SK-N-SH treated with all-trans-retinoic acid at 6 μM for 48 hours (cell line): ENCODE results near the gene KIF24.

Experiments used
- ATAC-seq: fragments of 200-7000 bp; cut with Tn5 transposase; 3 replicates; pipeline ENCODE4 v1.9.1; 2020; ENCODE audit warnings: mild to moderate bottlenecking, moderate library complexity
- CREB5 ChIP-seq: fragments of 250-450 bp; sonication (Bioruptor Pico); IDR thresholded peaks from 2 replicates; pipeline ENCODE4 v1.5.1; 2020; ENCODE audit warnings: low read depth, mild to moderate bottlenecking, moderate library complexity
- CSDC2 ChIP-seq: fragments of 250-450 bp; sonication (Bioruptor Pico); IDR thresholded peaks from 2 replicates; pipeline ENCODE4 v1.5.0; 2020; ENCODE audit warnings: mild to moderate bottlenecking, moderate library complexity
- ESRRG ChIP-seq: fragments of 250-450 bp; sonication (Bioruptor Pico); IDR thresholded peaks from 2 replicates; pipeline ENCODE4 v1.6.1; 2021; ENCODE audit warnings: mild to moderate bottlenecking
- GLIS3 ChIP-seq: fragments of 250-450 bp; sonication (Bioruptor Pico); IDR thresholded peaks from 2 replicates; pipeline ENCODE4 v1.5.0; 2020; ENCODE audit warnings: mild to moderate bottlenecking, moderate library complexity
- ISL1 ChIP-seq: fragments of 250-450 bp; sonication (Bioruptor Pico); IDR thresholded peaks from 2 replicates; pipeline ENCODE4 v2.1.2; 2022; ENCODE audit warnings: mild to moderate bottlenecking, moderate library complexity
- OSR1 ChIP-seq: fragments of 250-450 bp; sonication (Bioruptor Pico); IDR thresholded peaks from 2 replicates; pipeline ENCODE4 v1.8.0; 2022; ENCODE audit warnings: moderate library complexity, mild to moderate bottlenecking, inconsistent platforms
- PPARA ChIP-seq: fragments of 250-450 bp; sonication (Bioruptor Pico); IDR thresholded peaks from 2 replicates; pipeline ENCODE4 v1.5.0; 2020; ENCODE audit warnings: mild to moderate bottlenecking, borderline replicate concordance
- RARB ChIP-seq: fragments of 250-450 bp; sonication (Bioruptor Pico); IDR thresholded peaks from 2 replicates; pipeline ENCODE4 v1.8.0; 2021; ENCODE audit warnings: mild to moderate bottlenecking, moderate library complexity
- TCF4 ChIP-seq: fragments of 250-450 bp; sonication (Bioruptor Pico); IDR thresholded peaks from 2 replicates; pipeline ENCODE4 v1.8.0; 2021; ENCODE audit warnings: mild to moderate bottlenecking, moderate library complexity, borderline replicate concordance
- TOX ChIP-seq: fragments of 250-450 bp; sonication (Bioruptor Pico); IDR thresholded peaks from 2 replicates; pipeline ENCODE4 v1.8.0; 2021; ENCODE audit warnings: mild to moderate bottlenecking, moderate library complexity, borderline replicate concordance
- TSHZ2 ChIP-seq: fragments of 250-450 bp; sonication (Bioruptor Pico); IDR thresholded peaks from 2 replicates; pipeline ENCODE4 v1.5.0; 2020; ENCODE audit warnings: mild to moderate bottlenecking, moderate library complexity
- ZFP3 ChIP-seq: fragments of 250-450 bp; sonication (Bioruptor Pico); IDR thresholded peaks from 2 replicates; pipeline ENCODE4 v1.5.0; 2020; ENCODE audit warnings: mild to moderate bottlenecking, moderate library complexity
- ZFP30 ChIP-seq: fragments of 450-650 bp; formaldehyde crosslinking; IDR thresholded peaks from 2 replicates; pipeline ENCODE4 v1.5.0; 2022; ENCODE audit warnings: mild to moderate bottlenecking, moderate library complexity
- ZNF8 ChIP-seq: fragments of 450-650 bp; formaldehyde crosslinking; IDR thresholded peaks from 2 replicates; pipeline ENCODE4 v1.5.0; 2020; ENCODE audit warnings: mild to moderate bottlenecking, moderate library complexity
- TF ChIP-seq, protein P1 (sequence below): fragments of 250-450 bp; sonication (Bioruptor Pico); IDR thresholded peaks from 2 replicates; pipeline ENCODE4 v1.8.0; 2020; ENCODE audit warnings: mild to moderate bottlenecking, moderate library complexity, borderline replicate concordance
- TF ChIP-seq, protein P2 (sequence below): fragments of 250-450 bp; sonication (Bioruptor Pico); IDR thresholded peaks from 2 replicates; pipeline ENCODE4 v1.5.1; 2021; ENCODE audit warnings: mild to moderate bottlenecking, moderate library complexity
- TF ChIP-seq, protein P3 (sequence below): fragments of 250-450 bp; sonication (Bioruptor Pico); IDR thresholded peaks from 2 replicates; pipeline ENCODE4 v1.8.0; 2021; ENCODE audit warnings: low read depth, mild to moderate bottlenecking, moderate library complexity, borderline replicate concordance

The KIF24 gene

DNA sequence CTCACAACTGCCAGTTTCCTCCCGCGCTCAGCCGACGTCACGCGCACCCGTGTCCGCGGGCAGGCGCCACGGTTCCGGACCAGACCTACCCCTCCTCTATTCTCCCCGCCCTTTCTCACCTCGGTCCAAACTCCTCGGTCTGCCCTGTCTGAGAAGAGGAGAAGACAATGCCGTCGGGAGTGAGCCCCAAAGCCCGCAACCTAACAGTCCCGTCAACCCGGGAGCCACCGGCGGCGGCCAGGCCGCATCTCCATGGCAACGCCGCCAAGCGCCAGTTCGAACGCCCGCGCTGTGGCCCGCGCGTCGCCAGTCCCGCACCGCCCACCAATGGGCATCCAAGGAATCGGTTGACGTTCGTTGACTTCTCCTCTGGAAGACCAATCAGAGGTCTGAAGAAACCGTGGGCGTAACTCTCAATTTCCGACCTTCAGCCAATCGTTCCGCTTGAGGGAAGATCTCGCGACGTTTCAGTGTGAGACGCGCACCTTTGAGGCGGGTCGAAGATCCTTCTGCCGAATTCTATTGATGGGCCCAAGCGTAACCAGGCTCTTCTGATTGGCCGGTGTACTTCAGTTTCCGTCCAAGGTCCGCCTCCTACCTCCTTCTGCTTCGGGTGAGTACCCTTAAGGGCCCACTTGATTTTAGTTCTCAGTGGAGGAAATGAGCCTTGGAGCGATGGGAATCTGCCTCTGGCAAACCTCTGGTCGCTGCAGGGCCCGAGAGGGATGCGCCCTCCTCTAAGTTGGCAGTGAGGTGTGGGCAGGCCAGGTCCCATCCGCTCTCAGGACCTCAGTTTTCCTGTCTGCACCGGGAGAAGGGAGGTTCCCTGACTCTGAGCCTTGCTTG lies at the start of gene KIF24, which contains the start of gene NUDT2:
TSS of gene KIF24 (minus strand) at position 282 of the 846 bp plus-strand sequence. CDS start 17,922 bp downstream, outside the sequence.
TSS of gene NUDT2 (plus strand) at position 583 of the 846 bp plus-strand sequence. CDS start 9,471 bp downstream, outside the sequence.
- TF ChIP-seq CSDC2 (CRISPR knock-in tag): no peak
- TF ChIP-seq ZNF8 (CRISPR knock-in tag): 0 out of 2 replicates have a peak, but pooled peaks have one; percentile 5
- TF ChIP-seq PPARA: no peak
- no peak for TF ChIP-seq GLIS3 (CRISPR knock-in tag)
- TF ChIP-seq ISL1 (CRISPR knock-in tag): no peak
- no peak for TF ChIP-seq ESRRG (CRISPR knock-in tag)
- ATAC-seq: peak; percentile 95

DNA sequence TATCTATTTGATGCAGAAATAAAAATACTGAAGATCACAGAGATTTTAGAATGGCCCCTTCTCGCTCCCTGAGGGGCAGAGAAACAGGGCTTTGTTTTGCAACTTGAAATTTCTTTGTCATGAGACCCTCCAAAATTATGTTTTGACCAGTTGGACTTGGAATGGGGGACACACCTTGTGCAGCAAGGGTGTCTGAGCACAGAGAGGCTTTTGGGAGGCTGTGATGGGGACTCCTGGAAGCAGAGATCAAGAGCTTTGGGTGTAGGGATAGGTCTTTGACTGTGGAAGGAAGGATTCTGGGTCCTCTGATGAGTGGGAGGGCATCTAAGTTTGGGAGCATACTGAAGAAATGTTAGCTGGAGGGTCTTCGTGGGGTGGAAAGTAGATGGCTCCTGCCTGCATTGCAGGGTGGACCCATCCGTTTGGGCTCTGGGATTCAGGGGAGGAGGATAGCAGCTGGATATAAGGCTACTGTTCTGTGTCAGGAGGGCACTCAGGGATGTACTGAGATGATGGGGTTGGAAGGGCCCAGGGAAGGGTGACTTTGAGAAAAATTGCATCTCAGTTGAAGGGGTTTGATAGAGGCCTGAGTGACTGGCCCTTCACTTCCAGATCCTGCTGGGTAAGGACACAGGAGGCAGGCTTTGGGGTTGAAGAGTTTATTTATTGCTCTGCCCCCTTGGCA lies 49.5 kb upstream of the KIF24 start:
- TF ChIP-seq, protein P1, sequence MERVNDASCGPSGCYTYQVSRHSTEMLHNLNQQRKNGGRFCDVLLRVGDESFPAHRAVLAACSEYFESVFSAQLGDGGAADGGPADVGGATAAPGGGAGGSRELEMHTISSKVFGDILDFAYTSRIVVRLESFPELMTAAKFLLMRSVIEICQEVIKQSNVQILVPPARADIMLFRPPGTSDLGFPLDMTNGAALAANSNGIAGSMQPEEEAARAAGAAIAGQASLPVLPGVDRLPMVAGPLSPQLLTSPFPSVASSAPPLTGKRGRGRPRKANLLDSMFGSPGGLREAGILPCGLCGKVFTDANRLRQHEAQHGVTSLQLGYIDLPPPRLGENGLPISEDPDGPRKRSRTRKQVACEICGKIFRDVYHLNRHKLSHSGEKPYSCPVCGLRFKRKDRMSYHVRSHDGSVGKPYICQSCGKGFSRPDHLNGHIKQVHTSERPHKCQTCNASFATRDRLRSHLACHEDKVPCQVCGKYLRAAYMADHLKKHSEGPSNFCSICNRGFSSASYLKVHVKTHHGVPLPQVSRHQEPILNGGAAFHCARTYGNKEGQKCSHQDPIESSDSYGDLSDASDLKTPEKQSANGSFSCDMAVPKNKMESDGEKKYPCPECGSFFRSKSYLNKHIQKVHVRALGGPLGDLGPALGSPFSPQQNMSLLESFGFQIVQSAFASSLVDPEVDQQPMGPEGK: no peak
- TF ChIP-seq, protein P2, sequence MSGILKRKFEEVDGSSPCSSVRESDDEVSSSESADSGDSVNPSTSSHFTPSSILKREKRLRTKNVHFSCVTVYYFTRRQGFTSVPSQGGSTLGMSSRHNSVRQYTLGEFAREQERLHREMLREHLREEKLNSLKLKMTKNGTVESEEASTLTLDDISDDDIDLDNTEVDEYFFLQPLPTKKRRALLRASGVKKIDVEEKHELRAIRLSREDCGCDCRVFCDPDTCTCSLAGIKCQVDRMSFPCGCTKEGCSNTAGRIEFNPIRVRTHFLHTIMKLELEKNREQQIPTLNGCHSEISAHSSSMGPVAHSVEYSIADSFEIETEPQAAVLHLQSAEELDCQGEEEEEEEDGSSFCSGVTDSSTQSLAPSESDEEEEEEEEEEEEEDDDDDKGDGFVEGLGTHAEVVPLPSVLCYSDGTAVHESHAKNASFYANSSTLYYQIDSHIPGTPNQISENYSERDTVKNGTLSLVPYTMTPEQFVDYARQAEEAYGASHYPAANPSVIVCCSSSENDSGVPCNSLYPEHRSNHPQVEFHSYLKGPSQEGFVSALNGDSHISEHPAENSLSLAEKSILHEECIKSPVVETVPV (CRISPR knock-in tag): no peak
- TF ChIP-seq CREB5 (CRISPR knock-in tag): no peak
- no peak for ATAC-seq

DNA sequence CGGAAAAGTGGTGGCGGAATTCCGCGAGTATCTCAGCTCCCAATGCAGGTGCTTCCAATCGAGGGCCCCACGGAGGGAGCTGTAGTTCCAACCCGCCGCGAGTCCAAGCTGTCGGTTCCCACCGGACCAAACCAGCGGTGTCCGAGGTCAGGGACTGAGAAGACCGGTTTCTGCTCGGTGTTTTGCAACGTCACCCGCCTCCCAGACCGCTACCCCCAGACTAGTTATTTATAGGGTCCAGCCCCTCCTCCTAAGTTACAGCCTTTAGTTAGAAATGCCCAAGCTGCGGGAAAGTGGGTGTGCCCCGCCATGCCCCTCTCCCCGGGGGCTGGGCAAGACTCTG lies 48.3 kb upstream of the KIF24 start:
- ATAC-seq: no peak

More for the DNA sequence above, 48.3 kb upstream of the KIF24 start:
- TF ChIP-seq ZFP3 (CRISPR knock-in tag): no peak
- no peak for TF ChIP-seq RARB (CRISPR knock-in tag)
- no peak for TF ChIP-seq ESRRG (CRISPR knock-in tag)
- TF ChIP-seq OSR1 (CRISPR knock-in tag): no peak
- TF ChIP-seq ZFP30 (CRISPR knock-in tag): no peak
- TF ChIP-seq ZNF8 (CRISPR knock-in tag): no peak
- no peak for TF ChIP-seq TSHZ2
- TF ChIP-seq, protein P2 (CRISPR knock-in tag): no peak
- TF ChIP-seq, protein P3, sequence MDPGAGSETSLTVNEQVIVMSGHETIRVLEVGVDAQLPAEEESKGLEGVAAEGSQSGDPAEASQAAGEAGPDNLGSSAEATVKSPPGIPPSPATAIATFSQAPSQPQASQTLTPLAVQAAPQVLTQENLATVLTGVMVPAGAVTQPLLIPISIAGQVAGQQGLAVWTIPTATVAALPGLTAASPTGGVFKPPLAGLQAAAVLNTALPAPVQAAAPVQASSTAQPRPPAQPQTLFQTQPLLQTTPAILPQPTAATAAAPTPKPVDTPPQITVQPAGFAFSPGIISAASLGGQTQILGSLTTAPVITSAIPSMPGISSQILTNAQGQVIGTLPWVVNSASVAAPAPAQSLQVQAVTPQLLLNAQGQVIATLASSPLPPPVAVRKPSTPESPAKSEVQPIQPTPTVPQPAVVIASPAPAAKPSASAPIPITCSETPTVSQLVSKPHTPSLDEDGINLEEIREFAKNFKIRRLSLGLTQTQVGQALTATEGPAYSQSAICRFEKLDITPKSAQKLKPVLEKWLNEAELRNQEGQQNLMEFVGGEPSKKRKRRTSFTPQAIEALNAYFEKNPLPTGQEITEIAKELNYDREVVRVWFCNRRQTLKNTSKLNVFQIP (CRISPR knock-in tag): no peak
- TF ChIP-seq TCF4: no peak
- no peak for TF ChIP-seq TOX (CRISPR knock-in tag)
- no peak for TF ChIP-seq PPARA
- no peak for TF ChIP-seq GLIS3 (CRISPR knock-in tag)
